ENCODE results near the gene ASTN1.

- TF ChIP-seq, protein P1, sequence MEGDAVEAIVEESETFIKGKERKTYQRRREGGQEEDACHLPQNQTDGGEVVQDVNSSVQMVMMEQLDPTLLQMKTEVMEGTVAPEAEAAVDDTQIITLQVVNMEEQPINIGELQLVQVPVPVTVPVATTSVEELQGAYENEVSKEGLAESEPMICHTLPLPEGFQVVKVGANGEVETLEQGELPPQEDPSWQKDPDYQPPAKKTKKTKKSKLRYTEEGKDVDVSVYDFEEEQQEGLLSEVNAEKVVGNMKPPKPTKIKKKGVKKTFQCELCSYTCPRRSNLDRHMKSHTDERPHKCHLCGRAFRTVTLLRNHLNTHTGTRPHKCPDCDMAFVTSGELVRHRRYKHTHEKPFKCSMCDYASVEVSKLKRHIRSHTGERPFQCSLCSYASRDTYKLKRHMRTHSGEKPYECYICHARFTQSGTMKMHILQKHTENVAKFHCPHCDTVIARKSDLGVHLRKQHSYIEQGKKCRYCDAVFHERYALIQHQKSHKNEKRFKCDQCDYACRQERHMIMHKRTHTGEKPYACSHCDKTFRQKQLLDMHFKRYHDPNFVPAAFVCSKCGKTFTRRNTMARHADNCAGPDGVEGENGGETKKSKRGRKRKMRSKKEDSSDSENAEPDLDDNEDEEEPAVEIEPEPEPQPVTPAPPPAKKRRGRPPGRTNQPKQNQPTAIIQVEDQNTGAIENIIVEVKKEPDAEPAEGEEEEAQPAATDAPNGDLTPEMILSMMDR (IDR thresholded peaks at IDR 0.05) = no peak
- no peak for TF ChIP-seq POLR2AphosphoS5 (IDR thresholded peaks at IDR 0.05; ENCODE audit: low read depth, low read length)
- TF ChIP-seq REST (IDR thresholded peaks at IDR 0.05; ENCODE audit: insufficient read depth in 1 of 2, low read depth in 2 of 2, low read length in 1 of 2) = no peak
- no peak for TF ChIP-seq SIN3A (IDR thresholded peaks at IDR 0.05; ENCODE audit: borderline replicate concordance, insufficient read depth, low read depth, low read length)
- TF ChIP-seq TCF7L2 (IDR thresholded peaks at IDR 0.05; ENCODE audit: low read depth, low read length) = no peak
Measured at GRCh38 chr1:177077734-177078499, 86.6 kb downstream of the ASTN1 start.

All from Panc1 (cell line).